GM21825 (cell line): ENCODE data around the gene PIM3.

Experiments used
- ATAC-seq: cut with Tn5 transposase; IDR thresholded peaks from one replicate; pipeline ENCODE4 v1.9.1; 2021; ENCODE audit warnings: mild to moderate bottlenecking, moderate library complexity; ENCODE audit not compliant: unreplicated experiment

Gene PIM3

DNA sequence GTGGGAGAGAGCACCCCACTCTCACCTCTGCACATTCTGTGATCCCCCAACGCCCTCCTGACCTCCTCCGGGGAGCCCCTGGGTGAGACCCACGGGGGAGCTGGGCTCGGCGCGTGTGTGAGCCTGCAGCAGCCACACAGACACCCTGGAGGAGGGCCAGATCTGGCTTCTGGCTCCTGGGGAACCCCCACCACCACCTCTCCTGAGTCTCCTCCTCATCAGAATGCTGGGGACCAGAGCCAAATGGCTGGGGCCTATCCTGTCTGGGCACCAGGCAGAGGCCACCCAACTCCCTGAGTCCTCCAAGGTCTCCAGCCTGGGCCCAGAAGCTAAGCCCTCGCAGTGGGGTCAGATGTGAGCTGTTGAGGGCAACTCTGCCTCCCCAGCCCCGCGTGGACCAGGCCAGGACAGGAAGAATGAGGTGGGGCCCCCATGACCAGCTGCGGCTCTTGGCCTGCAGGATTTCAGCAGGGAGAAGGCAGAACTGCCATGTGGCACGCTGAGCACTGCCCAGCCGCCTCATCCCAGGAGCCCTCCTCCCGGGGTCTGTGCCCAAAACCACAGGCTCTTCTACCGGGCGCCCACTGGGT, 5.5 kb upstream of the PIM3 start:
- no peak for ATAC-seq

- ATAC-seq = no peak
Measured at GRCh38 chr22:49955581-49956417, 4.8 kb upstream of the PIM3 start.

GRCh38 chr22:49956418-49956770, 4.2 kb upstream of the PIM3 start:
- no peak for ATAC-seq

DNA sequence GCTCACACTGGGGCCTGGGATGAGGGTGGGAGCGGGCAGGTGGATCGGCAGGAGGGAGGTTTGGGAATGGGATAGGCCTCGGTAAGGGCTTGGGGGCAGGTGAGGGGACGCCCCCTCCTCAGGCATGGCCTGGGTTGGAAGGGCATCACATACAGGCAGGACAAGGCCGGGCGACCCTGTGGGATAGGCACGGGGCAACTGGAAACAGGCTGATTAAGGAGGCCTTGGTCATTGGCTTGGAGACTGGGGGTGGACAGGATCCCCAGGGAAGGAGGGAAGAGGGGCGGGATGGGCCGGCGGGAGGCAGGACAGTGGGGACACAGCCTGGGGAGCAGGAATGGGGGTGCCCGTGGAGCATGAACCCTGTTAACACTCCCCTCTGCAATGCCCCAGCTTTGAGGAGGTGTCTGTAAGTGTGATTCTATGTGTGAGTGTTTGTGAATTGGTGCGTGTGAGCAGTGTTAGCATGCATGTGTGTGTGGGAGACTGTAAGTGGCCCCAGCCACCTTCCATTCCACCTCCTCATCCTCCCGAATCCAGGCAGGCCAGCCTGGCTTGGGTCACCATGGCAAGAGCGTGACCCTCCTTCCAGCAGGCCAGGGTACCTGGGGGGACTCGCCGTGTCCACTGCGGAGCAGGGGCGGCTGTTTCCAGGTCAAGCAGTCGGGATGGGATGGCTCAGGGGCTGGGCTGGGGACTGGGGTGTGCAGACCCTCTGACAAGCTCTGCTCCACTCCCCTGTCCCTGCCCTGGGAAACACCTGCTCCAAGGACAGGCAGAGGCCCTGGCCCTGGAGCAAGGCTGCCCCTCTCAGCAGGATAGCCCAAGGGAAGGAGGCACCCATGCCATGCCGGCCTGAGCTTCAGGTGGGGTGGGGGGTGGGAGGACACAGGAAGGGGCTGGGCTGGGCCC, 3.4 kb upstream of the PIM3 start:
- ATAC-seq = no peak

GRCh38 chr22:49957826-49958365, 2.7 kb upstream of the PIM3 start:
- no peak for ATAC-seq

- ATAC-seq = no peak
Measured at GRCh38 chr22:49958366-49958921, 2.1 kb upstream of the PIM3 start.

DNA sequence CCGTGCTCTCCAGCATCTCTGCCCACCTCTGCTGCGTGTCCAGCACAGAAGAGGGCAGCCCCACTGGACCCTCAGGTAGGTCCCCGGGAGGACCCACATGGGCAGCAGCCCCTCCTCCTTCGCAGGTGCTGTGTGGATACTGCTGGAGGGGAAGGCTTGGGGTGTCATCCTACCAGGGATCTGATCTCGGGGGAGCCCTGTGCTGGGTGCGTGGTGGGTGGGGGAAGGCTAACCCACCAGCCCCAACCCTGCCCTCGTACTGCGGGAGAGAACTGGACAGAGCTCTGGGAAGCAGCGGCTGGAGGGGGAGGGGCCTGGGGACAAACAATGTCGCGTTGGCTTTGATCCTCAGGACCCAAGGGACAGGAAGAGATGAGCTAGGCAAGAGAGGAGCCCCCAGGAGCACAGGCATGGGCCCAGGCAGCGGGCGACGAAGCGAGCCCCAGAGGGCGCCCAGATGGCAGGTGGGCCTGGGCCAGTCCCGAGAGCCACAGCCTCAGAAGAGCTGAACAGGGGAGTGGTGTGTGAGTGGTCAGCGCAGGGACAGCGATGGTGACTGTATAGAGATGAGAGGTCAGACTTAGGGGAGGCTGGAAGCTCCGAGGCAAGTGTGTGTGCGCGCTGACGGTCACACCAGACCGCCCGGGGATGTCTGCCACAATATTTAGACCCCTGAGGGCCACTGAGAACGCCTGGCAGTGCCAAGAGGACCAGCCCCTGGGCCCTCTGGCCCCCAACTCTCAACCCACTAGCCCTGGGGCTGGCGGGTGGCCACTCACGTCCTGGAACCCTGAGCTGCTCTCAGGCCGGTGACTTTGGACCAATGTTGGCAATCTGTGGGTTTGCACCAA, 1.4 kb upstream of the PIM3 start:
- ATAC-seq = no peak

DNA sequence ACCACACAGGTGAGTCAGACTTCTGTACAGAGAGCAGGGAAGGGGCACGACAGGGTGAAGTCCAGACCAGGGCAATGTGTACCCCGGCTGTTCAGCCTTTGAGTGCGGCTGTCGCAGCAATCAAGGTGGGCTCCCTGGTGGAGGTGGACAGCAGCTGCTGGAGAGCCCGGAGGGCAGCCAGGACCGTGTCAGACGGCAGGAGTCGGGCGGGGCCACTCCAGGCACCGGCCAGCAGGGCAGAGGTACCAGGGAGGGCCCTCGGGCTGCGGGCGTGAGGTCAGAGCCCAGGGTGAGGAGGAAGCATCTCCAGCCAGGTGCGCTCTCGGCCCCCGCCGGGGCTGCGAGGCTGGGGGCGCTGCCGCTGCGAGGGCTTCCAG, 802 bp upstream of the PIM3 start:
- ATAC-seq = no peak

GRCh38 chr22:49961005-49961600, 531 bp downstream of the PIM3 start:
- peak; percentile 0 for ATAC-seq

GRCh38 chr22:49961601-49962011, 1.0 kb downstream of the PIM3 start:
- ATAC-seq = no peak

DNA sequence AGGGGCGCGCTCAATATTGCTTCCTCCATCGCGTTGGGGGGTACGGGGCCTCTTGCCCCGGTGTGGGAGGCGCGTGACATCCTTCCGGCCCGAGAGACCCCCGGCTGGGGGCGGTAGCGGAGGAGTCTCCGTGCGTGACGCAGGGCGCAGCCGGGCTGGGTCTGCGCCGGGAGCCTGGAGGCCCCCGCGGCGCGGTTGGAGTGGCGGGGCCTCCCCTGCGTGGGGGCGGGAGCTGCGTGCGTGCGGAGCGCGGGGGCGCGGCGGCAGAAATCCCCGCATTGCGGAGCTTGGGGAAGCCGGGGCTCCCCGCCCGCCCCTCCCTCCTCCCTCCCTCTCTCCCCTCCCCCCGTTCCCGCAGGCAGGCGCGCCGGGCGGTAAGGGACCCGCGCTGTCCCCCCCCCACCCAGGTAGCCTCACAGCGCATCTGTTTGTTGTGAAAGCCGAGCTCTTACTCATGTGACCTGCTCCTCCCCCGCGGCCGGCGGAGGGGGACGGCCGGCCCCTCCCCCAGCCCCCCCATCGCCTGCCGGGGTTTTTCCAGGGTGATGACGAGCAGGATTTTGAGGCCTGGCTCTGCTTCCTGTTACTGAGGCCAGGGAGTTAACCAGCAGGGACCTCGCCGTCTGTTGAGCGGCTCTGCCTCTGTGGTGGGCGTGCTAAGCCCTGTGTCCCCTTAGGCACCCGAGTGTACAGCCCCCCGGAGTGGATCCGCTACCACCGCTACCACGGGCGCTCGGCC, 1.6 kb downstream of the PIM3 start:
- no peak for ATAC-seq

GRCh38 chr22:49962751-49963646, 2.4 kb downstream of the PIM3 start:
- ATAC-seq = no peak

DNA sequence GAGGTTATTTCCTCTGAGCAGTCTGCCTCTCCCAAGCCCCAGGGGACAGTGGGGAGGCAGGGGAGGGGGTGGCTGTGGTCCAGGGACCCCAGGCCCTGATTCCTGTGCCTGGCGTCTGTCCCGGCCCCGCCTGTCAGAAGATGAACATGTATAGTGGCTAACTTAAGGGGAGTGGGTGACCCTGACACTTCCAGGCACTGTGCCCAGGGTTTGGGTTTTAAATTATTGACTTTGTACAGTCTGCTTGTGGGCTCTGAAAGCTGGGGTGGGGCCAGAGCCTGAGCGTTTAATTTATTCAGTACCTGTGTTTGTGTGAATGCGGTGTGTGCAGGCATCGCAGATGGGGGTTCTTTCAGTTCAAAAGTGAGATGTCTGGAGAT, 3.1 kb downstream of the PIM3 start:
- no peak for ATAC-seq

- ATAC-seq = no peak
Measured at GRCh38 chr22:49964136-49965090, 3.8 kb downstream of the PIM3 start.

GRCh38 chr22:49965091-49966040, 4.8 kb downstream of the PIM3 start:
- ATAC-seq = no peak
